DMS79 treated with DMSO at 0.1 percent for 48 hours (cell line): ENCODE data around the gene CHST8.
A peak's percentile ranks its signal among the peaks of the same experiment; 100 is the strongest.

Experiments used
- DNase-seq: peaks from one replicate; lab custom pipeline; 2025; lab: John Stamatoyannopoulos, UW

The CHST8 gene

DNA sequence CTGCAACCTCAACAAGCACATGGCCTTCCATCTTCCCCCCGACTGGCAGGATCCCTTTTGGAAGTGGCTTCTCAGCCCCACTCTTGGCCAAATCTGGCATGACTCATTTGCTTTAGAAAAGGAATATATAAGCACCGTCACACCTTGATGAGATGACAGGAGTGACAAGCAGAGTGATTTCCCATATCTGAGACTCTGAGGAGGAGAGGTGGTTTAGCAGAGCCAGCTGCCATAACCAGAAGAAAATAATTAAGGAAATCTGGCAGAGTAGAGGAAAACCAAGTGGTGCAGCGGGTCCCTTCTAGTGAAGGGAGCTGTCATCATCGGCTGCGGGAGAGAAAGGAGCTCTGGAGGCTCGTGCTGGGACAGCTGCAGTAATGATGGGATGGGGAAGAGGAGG lies 147.5 kb downstream of the CHST8 start:
- peak; percentile 16 for DNase-seq

DNA sequence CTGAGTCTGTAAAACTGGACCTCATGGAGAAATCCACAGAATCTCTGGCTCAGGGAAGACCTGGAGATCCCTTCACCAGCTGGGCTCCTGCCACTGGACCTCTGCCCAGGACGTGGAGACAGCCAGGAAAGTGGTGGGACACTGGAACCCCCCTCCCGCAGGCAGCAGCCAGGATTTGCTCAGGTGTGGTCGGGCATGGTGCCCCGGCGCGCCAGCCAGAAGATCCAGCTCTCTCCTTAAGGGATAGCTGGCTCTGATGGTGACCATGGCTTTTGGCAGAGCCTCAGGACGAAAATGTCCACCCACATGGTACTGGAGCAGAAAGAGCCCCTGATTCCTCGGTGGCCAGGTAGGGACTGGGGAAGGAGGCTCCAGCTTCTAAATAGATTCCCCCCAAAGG lies 148.4 kb downstream of the CHST8 start:
- no peak for DNase-seq

DNA sequence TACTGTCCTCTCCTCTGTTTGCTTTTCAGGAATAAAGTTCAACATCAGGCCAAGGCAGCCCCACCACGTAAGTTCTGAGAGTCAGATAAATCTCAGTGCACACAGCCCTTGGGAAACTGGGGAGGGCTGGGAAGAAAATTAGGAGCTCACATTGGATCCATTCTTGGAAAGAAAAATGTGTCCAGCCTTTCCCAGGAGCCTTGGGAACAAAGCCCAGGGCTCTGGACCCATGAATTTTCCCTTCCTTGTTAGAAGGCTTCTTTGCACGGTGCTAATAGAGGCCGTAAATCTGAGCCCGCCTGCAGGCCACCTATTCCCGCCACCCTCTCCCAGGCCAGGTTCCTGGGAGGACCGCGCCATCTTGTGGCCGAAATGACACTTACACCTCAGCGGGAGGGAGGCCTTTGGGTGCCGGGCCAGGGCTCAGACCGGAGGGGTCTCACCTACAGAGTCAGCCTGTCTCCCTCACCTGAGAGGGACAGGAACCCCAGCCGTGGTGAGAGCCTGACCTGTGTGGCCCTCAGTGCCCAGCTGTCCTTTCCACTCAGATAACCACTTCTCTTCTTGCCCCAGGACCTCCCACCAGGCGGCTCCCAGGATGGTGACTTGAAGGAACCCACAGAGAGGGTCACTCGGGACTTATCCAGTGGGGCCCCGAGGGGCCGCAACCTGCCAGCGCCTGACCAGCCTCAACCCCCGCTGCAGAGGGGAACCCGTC lies 149.8 kb downstream of the CHST8 start:
- peak; percentile 59 for DNase-seq

DNA sequence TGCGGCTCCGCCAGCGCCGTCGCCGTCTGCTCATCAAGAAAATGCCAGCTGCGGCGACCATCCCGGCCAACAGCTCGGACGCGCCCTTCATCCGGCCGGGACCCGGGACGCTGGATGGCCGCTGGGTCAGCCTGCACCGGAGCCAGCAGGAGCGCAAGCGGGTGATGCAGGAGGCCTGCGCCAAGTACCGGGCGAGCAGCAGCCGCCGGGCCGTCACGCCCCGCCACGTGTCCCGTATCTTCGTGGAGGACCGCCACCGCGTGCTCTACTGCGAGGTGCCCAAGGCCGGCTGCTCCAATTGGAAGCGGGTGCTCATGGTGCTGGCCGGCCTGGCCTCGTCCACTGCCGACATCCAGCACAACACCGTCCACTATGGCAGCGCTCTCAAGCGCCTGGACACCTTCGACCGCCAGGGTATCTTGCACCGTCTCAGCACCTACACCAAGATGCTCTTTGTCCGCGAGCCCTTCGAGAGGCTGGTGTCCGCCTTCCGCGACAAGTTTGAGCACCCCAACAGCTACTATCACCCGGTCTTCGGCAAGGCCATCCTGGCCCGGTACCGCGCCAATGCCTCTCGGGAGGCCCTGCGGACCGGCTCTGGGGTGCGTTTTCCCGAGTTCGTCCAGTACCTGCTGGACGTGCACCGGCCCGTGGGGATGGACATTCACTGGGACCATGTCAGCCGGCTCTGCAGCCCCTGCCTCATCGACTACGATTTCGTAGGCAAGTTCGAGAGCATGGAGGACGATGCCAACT lies 150.5 kb downstream of the CHST8 start:
- DNase-seq = no peak

DNA sequence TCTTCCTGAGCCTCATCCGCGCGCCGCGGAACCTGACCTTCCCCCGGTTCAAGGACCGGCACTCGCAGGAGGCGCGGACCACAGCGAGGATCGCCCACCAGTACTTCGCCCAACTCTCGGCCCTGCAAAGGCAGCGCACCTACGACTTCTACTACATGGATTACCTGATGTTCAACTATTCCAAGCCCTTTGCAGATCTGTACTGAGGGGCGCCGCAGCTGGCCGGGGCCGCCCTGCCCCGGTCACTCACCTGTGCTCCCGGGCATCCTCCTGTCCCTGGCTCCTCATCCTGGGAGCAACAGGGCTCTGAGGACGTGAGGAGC lies 151.1 kb downstream of the CHST8 start:
- no peak for DNase-seq

DNA sequence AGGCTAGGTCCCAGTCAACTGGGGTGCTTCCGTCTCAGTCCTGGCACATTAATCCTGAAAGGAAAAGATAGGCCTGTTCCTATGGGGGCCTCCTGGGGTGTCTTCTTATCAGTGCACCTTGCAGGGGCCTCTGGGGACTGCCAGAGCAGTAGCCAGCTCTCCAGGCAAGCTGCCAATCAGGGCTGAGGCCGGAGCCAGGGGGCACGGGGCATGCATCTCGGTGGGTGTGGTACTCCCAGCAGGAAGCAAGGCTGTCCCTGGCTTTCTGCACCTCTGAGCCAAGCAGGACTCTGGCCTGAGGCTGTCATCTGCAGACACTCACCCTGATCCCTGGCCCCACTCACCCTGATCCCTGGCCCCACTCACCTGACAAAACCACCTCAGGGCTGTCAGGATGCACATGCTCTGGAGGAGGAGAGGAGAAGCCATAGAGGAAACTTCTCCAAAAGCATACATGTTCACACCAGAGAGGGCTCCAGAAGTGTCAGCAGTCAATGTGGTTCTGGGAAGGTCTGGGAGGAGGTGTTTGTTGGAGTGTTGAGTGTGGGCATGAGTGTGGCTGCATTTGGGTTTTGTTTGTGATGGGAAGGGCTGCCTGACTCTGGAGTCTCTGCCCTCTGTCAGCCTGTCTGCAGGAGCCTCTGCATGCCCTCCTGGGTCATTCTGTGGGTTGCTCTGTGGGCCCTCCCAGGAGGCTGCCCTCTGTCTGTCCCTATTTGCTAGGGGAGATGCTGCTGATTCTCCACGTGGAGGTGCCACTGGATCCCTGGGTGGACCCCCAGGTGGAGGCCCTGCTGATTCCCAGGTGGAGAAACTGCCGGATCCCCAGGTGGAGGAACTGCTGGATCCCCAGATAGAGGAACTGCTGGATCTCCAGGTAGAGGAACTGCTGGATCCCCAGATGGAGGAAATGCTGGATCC lies 152.2 kb downstream of the CHST8 start:
- no peak for DNase-seq

DNA sequence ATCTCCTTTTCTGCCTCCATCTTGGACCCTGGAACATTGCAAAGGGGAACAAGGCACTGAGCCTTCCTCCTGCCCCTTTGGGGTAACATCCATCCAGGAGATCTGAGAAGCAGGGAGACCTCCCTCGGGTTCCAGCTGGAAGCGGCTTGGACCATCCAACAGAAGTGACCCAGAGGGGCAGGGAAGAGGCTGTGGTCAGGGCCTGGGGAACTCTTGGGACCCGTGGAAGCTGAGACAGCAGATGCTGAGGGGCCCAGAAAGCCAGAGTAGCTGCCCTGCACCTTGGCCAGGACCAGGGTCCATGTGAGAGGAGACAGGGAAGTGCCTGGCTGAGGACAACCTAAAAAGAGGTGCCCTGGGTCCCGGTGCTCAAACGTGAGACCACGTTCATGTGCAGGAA lies 153.0 kb downstream of the CHST8 start:
- no peak for DNase-seq

DNA sequence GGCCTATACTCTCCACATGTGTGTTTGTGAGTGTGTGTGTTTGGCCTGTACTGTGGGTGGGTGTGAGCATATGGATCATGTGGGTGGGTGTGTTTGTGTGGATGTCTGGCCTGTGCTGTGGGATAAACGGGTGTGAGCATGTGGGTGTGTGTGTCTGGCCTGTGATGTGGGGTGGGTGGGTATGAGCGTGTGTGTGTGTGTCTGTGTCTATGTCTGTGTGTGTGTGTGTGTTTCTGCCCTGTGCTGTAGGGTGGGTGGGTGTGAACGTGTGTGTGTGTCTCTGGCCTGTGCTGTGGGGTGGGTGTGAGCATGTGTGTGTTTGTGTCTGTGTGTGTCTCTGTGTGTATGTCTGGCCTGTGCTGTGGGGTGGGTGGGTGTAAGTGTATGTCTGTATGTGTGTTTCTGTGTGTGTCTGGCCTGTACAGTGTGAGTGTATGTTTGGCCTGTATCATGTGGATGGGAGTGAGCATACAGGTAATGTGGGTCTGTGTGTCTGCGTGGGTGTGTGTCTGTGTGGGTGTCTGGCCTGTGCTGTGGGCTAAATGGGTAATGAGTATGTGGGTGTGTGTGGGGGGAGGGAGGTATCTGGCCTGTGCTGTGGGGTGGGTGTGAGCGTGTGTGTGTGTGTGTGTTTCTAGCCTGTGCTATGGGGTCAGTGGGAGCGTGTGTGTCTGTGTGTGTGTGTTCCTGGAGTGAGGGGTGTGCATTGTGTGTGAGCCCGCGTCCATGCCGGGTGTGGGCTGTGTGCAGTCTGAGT lies 154.2 kb downstream of the CHST8 start:
- no peak for DNase-seq

DNA sequence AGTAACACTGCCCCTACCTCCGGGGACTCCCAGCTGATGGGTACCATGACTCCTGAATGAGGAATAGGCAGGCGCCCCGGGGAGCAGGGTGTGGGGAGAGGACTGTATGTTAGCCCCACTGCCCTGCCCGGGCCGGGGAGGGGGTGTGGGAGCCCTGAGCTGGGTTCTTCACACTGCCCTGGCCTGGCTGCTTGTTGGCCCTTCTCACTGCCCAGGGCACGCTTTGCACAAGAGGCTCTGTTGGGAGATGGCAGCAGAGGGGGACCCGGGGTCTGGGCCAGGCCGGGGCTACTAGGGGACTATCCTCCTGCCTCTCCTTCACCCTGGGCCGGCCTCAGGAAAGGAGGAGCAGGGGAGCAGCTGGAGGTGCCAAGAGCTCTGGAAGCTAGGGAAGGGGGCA lies 155.6 kb downstream of the CHST8 start:
- DNase-seq = no peak

DNA sequence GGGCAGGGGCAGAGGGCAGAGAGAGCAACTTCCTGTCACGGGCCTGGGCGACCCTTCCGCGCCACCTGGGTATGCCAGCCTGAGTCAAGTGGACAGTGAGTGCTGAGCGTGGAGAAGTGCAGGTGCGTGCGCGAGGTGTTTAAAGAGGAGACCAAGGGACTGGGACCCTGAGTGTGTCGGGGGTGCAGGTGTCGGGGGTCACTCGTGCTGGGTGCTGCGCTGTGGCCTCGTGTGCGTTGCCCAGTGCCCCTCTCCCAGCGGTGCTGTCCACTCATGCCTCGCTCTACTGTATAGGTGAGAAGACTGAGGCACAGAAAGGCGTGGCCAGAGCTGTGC lies 156.0 kb downstream of the CHST8 start:
- DNase-seq = no peak

DNA sequence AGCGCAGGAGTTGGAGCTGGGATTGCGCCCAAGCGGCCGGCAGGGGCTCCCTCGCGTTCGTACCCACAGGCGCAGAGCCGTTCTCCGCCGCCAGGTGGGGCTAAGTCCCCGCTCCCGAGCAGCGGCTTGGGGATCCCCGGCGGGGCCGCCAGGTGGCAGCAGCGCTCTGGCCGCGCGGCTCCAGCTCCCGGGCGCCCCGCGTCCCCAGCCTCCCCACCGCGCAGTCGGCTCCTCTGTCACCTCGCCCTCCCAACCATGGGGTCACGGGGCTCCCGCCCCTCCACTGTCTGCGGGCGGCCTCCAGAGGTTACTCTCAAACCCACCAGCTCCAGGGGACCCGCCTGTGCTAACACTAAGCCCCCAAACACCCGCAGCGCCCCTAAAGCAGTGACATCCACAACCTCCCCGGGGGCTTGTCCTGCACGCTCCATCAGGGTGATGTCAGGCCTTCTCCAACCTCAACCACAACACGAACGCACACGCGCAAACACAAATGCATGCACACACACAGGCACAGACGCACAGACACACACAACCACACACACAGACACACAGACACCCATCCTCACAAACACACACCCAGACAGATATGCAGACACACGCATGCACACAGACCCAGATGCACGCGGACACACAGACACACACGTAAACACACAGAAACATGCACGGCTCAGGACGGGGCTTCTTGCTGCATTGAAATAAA lies 156.5 kb downstream of the CHST8 start:
- DNase-seq = peak; percentile 69

DNA sequence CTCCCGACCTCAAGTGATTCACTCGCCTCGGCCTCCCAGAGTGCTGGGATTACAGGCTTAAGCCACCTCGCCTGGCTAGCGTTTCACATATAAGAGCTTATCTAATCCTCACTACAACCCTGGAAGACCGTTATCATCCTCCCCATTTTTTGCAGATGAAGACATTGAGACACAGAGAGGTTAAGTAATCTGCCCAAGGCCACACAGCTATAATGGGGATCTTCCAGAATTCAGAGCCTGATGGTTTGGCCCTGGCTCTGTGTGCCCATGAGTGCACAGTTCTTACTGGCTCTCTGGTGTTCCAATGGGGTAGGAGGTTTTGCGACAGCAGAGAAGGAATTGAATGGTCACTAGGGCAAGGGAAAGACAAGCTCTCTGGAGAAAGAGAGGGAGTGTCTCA lies 158.1 kb downstream of the CHST8 start:
- DNase-seq = no peak

DNA sequence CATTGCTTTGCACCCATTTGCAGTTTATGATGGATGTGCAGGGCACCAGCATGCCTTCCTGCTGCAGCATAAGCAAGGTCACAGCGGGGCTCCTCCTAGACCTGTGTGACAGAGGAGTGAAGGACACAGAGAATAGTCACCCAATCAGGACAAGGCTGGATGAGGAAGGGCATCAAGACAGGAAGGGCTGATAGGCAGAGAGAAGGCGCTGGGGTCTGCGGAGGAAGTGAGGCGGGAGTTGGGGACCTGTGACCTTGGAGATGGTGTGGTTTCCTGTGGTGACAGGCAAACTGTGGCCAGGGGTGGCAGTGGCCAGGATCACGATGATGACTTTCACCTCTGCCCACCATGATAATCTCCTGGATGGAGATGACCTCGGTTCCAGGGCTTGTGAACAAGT lies 158.5 kb downstream of the CHST8 start:
- no peak for DNase-seq

DNA sequence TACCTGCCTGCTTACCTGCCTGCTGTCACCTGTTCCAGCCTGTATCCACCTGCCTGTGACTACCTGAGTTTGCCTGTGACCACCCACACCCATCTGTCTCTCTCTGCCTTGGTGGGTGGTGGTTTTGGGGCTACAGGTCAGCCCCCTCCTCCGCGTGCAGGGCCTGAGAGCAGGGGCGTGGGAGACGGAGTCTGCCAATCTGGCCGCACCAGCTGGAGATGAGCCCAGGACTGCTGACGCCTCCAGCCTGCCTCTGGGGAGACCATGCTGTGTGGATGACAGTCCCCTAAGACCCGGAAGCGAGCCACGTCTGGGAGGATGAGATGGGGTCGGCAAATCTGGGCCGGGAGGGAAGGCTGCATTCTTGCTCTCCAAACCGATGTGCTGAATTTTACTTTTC lies 159.0 kb downstream of the CHST8 start:
- no peak for DNase-seq

DNA sequence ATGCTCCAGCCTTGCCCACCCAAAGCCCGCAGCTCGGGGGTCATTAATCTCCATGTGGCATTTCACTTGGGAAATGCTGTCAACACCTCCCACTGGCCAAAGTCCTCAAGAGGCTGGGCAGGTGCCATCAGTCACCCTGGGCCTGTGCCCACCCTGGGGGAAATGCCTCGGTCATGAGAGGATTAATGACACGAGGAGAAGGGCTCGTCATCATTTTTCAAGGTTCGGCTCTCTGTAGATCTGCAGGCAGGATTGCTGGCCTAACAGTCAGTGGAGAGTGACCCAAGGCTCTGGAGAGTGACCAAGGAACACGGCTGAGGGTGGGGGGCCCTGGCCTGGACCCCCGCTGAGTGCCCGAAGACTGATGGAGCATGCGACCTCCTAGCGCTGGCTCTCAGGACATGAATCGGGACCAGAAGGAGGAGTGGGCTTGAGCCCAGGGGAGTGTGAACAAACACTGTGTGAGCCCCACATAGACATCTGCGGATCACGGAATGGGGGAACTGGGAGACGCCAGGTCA lies 159.7 kb downstream of the CHST8 start:
- no peak for DNase-seq

DNA sequence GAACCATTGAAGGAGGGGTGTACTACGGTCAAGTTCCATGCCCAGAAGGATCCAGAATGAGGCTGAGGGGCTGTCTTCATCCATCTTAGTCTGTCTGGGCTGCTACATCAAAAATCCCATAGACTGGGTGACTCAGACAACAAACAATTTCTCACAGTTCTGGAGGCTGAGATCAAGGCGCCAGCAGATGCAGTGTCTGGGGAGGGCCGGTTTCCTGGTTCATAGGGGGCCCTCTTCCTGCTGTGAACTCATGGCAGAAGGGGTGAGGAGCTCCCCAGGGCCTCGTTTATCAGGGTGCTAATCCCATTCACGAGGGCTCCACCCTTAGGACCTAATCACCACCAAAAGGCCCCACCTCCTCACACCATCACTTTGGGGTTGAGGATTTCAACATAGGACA lies 160.2 kb downstream of the CHST8 start:
- DNase-seq = no peak

DNA sequence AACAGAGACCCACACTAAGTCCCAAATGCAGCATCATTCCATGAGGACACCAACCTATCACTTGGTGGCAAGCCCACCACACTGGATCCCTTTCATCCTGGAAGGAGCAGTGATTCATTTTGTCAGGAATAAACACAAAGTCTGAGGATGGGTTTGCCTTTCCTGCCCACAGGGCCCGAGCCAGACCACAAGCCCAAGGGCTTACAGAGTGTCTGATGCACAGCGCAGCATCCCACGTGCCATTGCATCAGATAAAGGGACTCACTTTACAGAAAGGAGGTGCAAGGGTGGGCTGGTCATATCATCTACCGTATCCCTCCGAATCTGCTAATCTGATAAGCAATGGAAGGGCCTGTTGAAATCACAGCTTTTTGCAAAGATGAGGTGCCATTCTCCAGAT lies 162.7 kb downstream of the CHST8 start:
- DNase-seq = no peak

DNA sequence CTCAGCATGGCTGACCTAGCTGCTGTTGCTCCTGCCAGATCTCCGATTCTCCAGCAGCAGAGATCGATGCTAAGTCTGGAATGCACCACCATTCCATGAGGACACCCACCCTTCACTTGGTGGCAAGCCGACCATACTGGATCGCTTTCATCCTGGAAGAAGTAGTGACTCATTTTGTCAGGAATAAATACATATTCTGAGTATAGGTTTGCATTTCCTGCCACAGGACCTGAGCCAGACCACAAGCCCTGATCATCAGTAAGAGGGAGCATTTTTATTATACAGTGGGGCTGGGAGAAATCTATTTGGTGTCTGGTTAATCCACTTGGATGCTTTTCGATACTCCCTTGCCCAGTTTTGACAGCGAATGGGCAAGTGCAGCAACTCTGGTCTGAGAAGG lies 164.0 kb downstream of the CHST8 start:
- DNase-seq = no peak

DNA sequence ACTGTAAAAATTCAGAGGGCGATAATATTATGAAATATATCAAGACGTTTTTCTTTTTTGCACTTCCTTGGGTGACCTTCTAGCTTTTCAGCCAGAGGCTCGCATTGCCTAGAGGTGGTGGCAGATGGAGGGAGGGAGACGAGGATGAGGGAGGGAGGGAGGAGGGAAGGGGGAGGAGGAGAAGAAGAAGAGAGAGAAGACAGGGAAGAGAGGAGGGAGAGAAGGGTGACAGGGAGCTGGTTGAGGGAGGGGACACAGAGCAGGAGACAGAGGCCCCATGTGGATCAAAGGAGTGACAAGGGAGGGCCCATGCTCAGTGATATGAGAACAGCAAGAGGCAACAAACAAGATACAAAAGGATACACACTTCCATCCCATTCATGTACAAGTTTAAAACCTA lies 166.9 kb downstream of the CHST8 start:
- DNase-seq = no peak

DNA sequence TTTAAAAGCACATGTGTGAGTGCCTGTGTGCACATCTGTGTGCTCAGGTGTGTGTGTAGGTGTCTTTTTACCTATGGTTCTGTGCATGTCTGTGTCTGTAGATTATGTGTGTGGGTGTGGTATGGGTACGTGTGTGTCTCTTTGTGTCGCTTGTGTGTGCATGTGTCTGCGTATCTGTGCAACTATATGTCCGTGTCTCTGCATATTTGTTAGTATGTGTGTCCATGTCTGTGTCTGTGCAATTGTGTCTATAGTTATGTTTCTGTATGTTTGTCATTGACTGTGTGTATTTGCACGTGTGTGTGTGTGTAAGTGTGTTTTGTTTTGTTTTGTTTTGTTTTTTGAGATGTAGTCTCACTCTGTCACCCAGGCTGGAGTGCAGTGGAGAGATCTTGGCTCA lies 167.6 kb downstream of the CHST8 start:
- no peak for DNase-seq

DNA sequence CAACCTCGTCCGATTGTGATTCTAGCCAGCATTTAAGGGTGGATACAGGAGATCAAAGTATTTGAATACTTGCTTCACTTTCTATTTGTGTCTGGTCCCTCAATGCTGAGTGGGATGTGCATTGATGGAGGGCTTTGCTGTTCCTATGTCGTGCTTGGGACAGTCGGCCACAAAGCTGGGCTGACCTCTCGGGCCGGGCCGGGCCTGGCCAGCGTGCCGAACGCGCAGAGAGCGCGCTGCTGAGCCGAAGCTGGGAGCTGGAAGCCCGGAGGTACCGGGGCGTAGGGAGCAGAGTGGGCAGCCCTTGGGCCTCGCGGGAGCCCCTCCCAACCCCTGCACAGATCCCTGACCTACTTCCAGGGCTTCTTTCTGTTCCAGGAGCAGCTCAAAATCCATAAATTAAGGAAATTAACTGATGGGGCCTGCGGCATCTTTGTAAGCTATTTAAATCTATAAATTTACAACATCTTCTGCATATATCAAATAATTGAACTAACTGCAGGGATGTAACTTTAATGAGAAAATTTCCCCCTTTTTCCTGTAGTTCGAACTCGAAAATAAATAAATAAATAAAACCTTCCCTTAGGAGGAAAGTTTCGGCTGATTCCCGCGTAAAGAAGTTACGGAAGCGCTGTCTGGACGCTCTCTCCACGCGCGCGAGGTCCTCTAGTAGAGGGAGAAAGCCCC lies 173.1 kb downstream of the CHST8 start:
- peak; percentile 32 for DNase-seq
